Activated CD4-positive, alpha-beta T cell treated with anti-CD3 and anti-CD28 coated beads, Interleukin-10, Interleukin-2, amounts not matched to agents 100 ng/mL and 50 ng/mL, durations not matched to agents 16 hours and 8 hours (primary cell): ENCODE data around the gene CNTN1.

ENCODE experiments used
- DNase-seq: peaks from one replicate; pipeline ENCODE4 v3.0.0-alpha.2; 2020

The CNTN1 gene

DNA sequence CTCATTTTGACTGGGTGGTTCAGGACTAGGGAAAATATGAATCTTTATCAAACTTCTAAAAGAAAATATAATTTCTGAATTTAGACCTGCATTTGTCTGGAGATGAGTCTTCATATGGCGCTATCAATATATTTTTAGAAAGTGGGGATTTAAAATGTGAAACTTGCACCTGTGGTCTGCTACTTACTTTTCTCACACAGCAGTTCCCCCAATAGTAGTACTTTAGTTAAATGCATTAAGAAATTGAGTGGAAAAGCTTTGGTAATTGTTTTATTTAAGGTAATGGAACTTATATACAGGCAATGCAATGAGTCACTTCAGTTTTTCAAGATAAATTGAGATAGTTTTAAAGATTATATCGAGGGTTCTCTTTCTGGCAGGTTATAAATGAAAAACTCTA is 91.9 kb downstream of the CNTN1 start:
- DNase-seq = no peak

DNA sequence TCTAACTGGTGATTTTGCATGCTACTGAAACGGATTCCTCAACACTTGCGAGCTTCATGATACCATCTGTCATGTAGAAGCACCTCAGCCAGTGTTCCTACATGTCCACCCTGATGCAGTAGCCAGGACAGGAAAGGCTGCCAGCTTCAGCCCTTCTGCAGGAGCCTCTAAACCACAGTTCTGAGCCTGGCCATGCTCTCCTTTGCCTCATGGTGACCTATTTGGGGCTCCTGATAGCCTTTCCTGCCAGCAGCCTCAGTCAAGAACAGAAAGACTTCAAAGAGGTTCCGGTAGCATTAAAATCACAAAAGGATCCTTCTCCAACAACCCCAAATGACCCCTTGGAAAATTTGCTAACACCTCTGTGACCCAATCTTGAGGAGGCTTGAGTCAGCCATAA is 96.0 kb downstream of the CNTN1 start:
- no peak for DNase-seq

DNA sequence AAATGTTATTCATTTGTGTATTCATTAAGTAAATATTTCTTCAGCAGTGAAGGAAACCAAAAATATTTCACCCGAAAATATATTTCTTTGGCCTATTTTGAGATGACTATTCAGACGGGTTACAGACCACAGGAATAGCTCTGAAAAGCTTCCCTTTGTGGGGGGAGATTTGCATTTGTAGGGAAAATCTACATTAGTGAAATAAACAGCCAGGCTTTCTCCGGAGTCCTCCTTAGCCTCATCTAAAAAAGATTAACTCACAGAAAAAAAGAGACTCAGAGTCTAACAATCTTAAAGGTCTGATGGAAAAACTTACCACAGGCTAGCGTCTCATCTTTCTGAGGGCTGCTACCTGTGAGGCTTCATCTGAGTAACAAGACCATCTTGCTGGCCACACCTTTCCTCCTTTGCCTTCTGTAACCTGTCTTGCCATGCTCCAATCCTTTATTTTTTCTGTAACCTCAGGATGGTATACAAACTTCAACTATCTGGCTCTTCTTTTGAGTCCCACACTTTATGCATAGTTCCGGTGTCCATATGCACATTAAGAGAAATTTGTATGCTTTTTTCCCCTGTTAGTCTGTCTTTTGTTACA is 100.7 kb downstream of the CNTN1 start:
- no peak for DNase-seq

DNA sequence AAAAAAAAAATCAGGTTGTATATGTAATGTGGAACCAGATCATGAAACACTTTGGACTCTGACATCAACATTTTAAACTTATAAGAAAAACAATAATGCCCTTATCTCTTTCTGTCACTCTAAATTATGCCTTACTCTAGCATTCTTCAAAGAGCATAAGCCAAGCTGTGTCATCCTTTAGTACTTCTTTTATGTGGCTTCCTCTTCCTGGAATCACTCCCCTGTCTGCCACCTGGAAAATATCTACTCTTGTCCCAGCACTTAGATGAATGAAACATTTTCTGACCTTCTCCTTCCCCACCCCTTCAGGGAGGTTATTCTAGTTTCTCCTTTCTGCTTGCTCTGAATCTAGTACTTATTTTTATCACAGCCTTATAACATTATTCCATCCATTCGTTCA is 101.2 kb downstream of the CNTN1 start:
- no peak for DNase-seq

DNA sequence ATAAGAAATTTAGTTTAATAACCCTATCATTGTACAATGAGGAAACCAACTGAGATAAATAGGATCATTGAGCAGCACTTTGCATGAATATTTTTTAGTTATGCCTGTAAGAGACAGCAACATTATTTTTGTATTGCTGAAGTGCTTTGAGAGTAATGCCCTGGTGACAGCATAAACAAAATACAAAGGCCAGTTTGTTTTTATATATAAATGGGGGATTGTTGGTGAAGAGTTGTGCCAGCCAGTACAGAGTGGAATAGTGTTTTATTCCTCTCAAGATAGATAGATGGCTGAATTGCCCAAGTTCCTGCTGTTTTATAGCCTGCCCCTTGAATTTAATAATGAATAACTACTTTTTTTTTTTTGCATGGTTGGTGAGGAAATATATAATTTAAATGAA is 101.8 kb downstream of the CNTN1 start:
- DNase-seq = no peak

DNA sequence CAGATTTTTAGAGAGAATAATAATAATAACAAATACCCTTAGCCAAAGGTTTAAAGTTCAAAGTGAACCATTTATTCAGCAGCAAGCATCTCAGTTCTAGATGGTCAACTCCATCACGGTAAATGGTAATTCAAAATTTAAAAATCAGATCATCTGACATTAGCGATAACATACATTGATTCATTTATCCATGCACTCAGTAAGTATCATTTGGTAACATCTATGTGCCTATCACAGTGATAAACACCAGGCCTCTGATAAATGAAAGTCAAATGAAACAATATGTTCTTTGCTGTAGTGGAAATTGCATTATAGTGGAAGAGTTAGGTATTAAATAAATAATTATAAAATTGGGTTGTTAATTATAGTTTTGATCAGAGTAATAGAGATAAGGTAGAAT is 108.8 kb downstream of the CNTN1 start:
- DNase-seq = no peak

DNA sequence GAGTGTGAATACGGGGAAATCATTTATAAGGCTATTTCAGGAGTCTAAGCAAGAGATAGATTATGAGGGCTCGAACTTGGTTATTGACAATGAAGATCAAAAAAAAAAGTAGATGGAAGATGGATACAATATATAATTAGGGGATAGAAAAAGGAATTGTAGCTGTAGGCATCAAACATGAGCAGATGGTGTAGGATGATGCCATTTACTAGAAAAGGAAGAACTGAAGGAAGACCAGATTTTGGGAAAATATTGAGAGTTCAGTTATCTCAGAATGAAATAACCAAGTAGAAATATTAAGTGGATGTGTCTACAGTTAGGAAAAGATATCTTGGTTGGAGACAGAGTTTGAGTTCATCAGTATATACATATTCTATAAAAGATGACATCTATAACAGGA is 109.6 kb downstream of the CNTN1 start:
- DNase-seq = no peak

DNA sequence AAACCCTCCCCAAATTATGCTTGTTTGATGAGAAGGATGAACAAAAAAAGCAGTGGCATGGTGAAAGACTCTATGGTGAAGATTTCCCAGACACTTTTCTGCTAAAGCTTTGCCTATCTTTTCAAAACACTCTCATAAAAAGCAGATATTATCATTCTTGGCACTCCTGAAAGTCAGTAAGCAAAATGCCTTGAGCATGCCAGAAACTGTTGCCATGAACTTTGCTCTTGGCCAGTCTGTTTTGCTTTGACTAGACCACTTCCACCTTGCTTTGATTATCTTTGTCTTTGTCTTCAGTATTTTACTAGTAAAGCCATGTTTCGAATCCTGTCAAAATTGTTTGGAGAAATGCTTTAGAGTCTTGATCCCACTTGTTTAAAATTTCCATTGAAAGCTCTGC is 110.4 kb downstream of the CNTN1 start:
- DNase-seq = no peak

DNA sequence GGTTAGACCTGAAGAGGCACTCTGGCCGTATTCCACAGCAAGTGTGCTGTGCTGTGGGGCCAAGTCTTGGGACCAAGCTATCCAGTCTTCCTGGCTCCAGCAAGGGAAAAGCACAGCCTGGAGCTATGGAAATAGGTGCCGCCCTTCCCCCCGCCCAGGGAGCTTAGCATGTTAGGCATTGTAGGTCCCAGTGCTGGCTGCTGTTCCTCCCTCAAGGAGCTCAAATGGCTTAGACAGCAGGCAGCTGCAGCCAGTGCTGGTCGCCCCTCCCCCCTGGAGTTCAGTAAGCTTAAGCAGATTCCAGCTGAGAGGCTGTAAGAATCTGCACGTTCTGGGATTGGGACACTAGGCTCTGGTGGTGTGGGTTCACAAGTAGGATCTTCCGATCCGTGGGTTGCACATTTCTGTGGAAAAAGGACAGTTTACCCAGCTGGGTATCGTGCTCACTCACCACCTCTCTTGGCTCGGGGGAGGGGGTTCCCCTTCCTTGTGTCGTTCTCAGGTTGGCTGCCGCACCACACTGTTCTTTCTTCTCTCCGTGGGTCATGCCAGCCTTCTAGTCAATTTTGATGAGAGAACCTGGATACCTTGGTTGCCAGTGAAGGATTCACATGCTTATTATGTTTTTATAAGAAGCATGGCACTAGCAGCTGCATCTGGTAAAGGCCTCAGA is 127.3 kb downstream of the CNTN1 start:
- no peak for DNase-seq

DNA sequence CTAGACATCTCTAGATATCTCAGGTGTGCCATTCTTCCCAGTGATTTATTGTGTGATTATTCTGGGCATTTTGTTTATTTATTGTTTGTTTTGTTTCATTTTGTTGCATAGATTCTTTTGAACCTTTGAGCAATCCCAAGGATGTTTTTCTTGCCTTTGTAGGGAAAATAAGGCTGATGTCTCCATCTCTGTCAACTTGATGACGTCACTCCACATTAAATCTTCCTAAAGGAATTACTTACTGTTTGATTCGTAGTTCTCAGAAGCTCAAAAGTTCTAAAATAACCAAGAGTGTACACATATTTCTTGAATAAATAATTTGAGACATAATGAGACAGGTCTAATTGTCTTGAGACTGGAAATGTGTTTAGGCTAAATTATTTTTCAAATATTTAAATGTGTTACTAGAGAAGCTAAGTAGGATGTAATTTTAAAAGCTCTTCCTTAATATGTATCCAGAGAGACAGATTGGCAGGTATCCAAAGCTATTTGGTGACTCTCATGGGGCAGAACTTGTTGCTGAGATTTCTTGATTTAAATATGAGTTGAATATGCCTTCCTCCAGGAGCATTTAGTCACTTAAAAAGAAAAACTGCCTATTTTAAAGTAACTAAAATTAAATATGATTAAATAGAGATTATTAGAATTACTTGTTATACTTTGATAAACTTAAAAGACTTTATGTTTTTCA is 128.7 kb downstream of the CNTN1 start:
- DNase-seq = no peak

DNA sequence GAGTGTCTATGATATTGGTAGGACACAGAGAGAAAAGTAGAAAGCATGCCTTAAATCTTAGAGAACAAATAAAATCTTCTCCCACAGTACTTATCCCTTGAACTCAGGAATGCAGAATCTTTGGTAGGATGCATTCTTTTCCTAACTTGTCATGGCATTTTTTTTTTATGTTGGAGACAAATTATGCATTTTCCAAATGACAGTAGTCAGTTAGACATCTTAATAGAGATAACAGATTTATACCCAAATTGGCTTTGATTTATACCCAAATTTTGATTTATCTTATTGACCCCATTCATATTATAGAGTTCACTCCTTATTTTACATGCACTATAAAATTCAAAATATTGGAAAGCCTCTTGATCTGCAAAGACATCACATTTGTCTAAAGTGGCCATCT is 132.9 kb downstream of the CNTN1 start:
- no peak for DNase-seq

DNA sequence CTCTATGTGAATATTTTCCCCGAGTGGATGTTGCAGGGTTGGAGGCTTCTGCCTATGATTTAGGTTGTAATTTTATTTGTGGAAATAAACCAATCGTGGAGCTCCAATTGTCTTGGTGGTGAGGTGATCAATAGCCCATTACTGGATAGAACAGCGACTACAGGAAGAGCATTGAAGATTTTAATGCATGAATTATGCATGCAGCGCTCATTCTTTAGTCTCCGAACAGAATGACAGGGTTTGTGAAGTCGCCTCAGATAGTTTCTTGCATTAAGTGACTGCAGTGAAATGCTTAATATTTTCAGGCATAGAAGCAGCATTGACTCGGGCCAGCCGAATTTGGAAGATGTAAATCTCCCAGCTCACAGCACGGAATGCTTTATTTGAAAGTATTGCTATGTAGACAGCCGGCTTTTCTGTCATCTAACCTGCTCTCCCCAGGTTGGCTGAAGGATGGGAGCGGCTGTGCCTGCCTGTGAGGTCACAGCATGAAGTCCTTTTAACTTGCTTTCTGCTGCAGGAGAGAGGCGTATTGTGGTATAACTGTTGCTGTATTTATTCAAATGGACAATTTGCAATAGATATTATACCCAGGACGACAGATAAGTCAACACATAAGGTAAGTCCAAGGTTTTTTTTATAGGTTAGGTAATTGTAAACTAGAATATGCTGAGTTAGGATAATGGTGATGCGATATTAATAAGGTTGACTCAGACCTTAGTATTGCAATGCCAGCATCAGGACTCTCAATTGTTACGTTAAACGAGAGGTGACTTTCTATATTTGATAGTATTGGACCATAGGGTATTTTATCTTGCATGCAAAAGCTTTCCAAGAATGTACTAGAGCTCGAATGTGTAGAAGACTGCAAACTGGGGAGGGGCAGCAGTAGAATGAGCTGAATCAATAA is 135.7 kb downstream of the CNTN1 start:
- DNase-seq = no peak

DNA sequence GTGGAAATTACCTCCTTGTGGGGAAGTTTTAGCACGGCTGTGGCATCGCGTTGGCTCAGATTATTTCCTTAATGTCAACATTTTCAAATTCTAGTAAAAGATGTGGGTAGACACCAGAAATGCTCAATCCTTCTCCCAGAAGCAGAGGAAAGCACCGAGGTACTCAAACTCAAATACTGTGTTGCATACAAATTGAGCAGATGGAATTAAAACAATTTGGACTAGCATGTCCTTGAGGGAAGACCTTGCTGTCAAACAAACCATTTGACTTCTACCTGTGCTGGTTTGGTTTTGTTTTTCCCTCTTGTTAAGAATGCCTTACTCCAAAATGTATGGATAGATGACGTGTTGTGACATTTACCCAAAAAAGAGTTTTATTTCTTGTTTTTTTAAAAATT is 136.4 kb downstream of the CNTN1 start:
- no peak for DNase-seq

DNA sequence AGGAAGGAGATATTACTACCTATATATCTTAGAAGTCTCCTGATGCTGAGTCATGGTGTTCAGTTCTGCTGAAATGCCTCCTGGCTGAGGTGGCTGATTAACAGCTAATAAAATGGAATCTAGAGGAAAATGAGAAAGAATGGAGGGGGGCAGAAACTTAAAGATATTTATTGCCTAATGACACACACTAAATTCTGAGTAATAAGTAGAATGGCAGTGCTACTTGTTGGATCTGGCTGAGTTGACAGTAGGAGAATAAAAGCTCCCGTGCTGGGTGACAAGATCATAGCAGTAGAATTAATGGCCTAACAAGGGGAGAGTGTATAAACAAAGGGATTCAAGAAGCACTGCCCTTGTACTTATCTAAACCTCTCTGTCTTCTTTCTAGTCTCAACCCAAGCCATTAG is 137.5 kb downstream of the CNTN1 start:
- no peak for DNase-seq

DNA sequence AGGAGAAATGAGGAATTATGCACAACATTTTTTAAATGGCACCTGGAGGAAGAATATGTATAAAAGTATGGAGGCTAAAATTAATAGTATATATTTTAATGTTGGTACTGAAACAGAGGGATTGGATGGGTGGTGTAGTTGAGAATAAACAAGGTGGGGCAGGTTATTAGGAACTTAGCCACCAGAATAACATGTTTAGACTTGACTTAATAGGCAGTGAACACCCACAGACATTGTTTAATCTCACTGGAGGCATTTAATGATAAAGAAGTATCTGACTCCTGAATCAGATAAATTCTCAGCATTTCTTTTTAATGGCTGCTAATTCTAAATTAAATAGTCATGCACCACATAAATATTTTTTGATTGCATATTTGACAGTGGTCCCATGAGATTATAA is 139.7 kb downstream of the CNTN1 start:
- DNase-seq = no peak

DNA sequence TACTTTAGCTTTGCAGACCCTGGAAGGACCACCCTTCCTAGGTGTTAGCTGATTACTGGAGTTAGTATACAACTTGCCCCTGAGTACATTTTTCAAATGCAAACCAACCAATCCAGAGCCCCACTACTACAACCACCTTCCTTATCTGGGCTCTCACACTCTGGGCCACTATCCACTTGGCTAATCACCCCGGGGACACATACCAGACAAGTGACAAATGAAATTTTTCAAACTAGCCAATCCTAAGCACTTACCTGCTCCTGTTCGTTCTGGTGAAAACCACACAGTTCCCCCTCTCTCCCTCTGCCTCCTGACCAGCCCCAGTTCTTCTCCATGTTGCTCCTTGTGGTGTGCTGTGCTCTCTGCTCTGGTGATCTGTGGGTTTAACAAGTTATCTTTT is 140.4 kb downstream of the CNTN1 start:
- no peak for DNase-seq

DNA sequence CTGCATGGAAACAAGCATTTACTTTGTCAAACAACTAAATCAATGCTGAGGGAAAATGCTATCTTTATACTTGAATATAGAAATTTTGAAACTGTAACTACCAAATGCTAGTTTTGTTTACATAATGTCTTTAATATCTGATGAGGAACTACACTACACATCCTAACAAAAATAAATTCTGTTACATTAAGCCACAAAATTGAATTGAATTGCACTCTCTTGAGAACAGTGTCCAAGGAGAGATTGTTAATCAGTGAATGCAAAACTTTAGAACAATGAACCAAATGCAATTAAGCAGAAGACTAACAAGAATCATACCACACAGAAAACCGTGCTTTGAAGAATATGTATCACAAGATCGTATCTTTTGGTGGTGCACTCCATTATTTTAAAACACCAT is 141.6 kb downstream of the CNTN1 start:
- no peak for DNase-seq

DNA sequence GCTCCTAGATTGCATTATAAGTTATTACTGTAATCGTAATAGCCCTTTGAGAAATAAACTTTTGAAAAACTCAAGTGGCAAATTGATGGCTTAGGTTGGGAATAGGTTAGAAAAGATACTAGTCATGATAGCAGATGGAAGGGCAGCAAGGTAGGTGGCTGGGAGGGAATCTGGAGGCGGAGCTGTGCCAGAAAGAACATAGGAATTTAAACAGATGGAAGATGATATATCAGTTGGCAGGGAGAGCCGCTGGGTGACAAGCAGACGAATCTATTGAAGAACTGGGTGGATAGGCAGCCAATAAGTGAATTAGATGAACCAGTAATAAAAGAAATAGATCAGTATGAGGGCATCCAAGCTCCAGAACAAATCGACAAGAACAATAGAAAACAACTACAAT is 142.1 kb downstream of the CNTN1 start:
- no peak for DNase-seq

DNA sequence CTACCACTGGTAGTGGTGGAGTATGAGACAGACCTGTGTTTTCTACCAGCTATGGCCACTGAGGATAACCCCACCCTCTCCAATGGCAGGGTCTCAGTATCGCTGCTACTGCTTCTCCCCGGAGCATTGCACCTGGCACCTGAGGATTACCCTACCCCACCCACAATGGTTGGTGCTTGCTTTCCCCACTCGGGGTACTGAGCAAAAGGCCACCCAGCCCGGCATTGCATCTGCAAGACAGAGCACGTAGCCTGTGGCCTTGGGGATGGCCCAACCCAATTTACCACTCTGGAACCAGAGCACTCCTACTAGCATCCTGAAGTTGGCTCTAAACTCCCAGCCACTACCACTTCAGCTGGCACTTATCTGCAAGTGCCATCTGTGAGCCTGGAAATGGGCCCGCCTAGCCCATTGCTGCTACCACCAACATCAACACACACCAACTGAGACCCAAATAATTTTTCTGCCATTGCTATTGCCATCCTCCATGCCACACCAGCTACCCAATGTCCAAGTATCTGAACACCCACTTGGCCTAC is 145.7 kb downstream of the CNTN1 start:
- no peak for DNase-seq

DNA sequence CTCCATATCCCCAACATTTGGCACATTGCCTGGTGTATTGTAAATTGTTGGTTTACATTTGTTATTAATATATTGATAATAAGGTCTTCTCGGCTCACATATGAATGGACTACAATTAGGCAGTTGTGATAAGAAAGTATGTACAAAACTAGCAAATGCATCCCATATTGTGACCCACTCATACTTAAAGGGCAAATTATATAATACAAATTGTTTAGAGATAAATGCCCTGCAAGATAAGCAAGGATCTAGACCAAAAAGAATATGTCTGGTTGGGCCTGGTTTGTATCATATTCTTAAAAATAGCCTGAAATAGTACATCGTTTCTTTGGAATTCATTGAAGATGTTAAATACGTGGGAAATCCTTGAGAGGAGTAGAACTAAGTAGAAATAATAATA is 151.3 kb downstream of the CNTN1 start:
- no peak for DNase-seq

DNA sequence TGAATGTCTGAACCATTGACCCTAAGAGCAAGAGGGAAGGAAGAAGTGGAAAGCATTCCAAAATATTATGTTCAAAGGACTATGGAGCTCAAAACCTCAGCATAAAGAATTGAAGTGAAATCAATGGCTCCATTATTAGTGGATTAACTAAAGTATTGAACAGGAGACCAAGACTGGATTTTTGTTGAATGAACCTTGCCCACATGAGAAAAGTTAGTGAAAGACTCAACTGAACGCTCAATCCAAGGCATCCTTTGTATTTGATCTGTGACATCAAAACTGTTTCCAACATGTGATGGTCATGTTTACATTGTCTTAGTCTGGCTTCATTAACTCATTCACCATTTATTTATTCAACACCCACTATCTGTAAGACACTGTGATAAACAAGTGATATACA is 161.0 kb downstream of the CNTN1 start:
- no peak for DNase-seq

DNA sequence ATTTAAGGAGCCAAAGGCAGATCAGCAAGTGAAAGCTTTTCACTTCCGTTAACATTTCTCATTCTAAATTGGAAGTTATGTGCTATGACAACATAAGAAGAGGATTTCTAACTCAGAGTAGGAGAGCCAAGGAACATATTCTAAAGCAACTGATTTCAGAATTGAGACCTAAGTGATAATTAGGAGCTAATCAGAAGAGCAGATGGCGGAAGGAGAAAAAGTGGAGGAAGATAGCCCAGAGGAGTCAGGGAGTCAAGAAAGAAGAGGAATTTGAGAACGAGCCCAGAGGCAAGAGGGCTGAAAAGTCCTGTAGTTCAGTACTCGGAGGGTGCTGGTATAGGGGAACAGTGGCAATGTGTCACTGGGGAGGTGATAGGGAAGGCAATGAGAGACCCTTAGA is 162.4 kb downstream of the CNTN1 start:
- no peak for DNase-seq

DNA sequence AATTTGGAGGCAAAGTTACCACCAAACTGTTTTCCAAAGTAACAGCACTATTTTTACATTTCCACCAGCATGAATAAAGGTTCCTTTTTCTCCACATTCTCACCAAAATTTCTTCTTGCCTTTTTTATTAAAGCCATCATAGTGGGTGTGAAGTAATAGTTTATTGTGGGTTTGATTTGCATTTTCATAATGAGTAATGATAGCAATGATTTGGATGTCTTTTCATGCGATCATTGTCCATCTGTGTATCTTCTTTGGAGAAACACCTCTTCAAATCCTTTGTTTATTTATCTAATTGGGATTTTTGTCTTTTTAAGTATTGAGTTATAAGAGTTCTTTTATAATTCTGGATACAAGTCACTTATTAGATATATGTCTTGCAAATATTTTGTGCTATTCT is 172.7 kb downstream of the CNTN1 start:
- DNase-seq = no peak
